H1 (cell line): Measurements from ENCODE around the gene PHC2. TPM values are rescaled to one million over a fixed set of nuclear protein-coding genes. Genes with fewer than 3 reads are reported as not detected.

Experiments used
- CTCF ChIA-PET: fragments of 300-600 bp; sonication (Branson Sonifier 250); formaldehyde crosslinking; loops from one replicate; lab custom pipeline; 2021; ENCODE audit not compliant: partially characterized antibody; lab: Charles Lee
- POLR2A ChIA-PET: fragments of 300-600 bp; sonication (Branson Sonifier 250); formaldehyde crosslinking; loops from one replicate; lab custom pipeline; 2021; ENCODE audit warnings: inconsistent platforms; ENCODE audit not compliant: partially characterized antibody; lab: Charles Lee
- DNase-seq, 2 experiments: peaks; one replicate each; pipeline versions ENCODE4 v3.0.0 to v3.0.0-alpha.2; 2010 to 2022; ENCODE audit warnings: low spot score in 2 of 2, low read depth in 1 of 2, mixed read lengths in 1 of 2
- FAIRE-seq: peaks from 2 replicates; lab custom pipeline; 2011; peaks lifted over from hg19 to GRCh38; lab: Jason Lieb, UNC
- H2AFZ ChIP-seq: 2 replicates; pipeline ENCODE4 v1.8.1; 2012; ENCODE audit warnings: low read length, inconsistent platforms
- H2AK5ac ChIP-seq: 2 replicates; pipeline ENCODE4 v1.6.1; 2013; ENCODE audit warnings: low read depth, low read length
- H2BK120ac ChIP-seq: replicated peaks from 2 replicates; pipeline ENCODE3; 2013; ENCODE audit warnings: low read depth, low read length, inconsistent platforms
- H2BK12ac ChIP-seq: 2 replicates; pipeline ENCODE4 v1.6.1; 2013; ENCODE audit warnings: low read depth, low read length
- H2BK15ac ChIP-seq: 2 replicates; pipeline ENCODE4 v1.6.1; 2013; ENCODE audit warnings: low read length
- H2BK20ac ChIP-seq: 2 replicates; pipeline ENCODE4 v1.6.1; 2013; ENCODE audit warnings: low read length
- H2BK5ac ChIP-seq: 2 replicates; pipeline ENCODE4 v1.6.1; 2013; ENCODE audit warnings: low read depth, low read length
- H3K14ac ChIP-seq: 2 replicates; pipeline ENCODE4 v1.6.1; 2013; ENCODE audit warnings: inconsistent platforms; ENCODE audit not compliant: insufficient read length
- H3K18ac ChIP-seq: 2 replicates; pipeline ENCODE4 v1.6.1; 2013; ENCODE audit warnings: low read length; ENCODE audit errors: extremely low read depth
- H3K23ac ChIP-seq: 2 replicates; pipeline ENCODE4 v1.6.1; 2013; ENCODE audit warnings: inconsistent platforms; ENCODE audit not compliant: insufficient read length
- H3K23me2 ChIP-seq: 2 replicates; pipeline ENCODE4 v1.6.1; 2013; ENCODE audit warnings: low read depth, low read length
- H3K27ac ChIP-seq: 2 replicates; pipeline ENCODE4 v1.6.1; 2011; ENCODE audit warnings: low read depth, low read length, inconsistent platforms
- H3K27me3 ChIP-seq, 4 experiments: replicated peaks in 1 of 4; 1 replicate in 1 of 4; 2 replicates in 3 of 4; pipeline versions ENCODE4 v1.6.1 to v1.8.1; 2011 to 2013; ENCODE audit warnings: low read length in 3 of 4, mild to moderate bottlenecking in 3 of 4, inconsistent platforms in 2 of 4, mixed read lengths in 2 of 4, moderate library complexity in 1 of 4; ENCODE audit not compliant: control insufficient read depth in 3 of 4, insufficient read depth in 3 of 4; ENCODE audit errors: extremely low read depth in 1 of 4
- H3K36me3 ChIP-seq, 4 experiments: 2 replicates each; pipeline versions ENCODE4 v1.6.1 to v1.8.1; 2011 to 2013; ENCODE audit warnings: mild to moderate bottlenecking in 4 of 4, low read length in 3 of 4, moderate library complexity in 2 of 4, control low read depth in 1 of 4, inconsistent platforms in 1 of 4; ENCODE audit not compliant: insufficient read depth in 4 of 4, control insufficient read depth in 2 of 4
- H3K4ac ChIP-seq: replicated peaks from 2 replicates; pipeline ENCODE3; 2013; ENCODE audit warnings: low read length, low read depth, mixed read lengths, inconsistent platforms; ENCODE audit not compliant: insufficient read length
- H3K4me1 ChIP-seq, 4 experiments: replicated peaks in 1 of 4; 1 replicate in 1 of 4; 2 replicates in 3 of 4; pipeline versions ENCODE4 v1.6.1 to v1.8.1; 2011 to 2013; ENCODE audit warnings: low read length in 3 of 4, inconsistent platforms in 2 of 4, mixed read lengths in 1 of 4; ENCODE audit not compliant: insufficient read depth in 4 of 4, control insufficient read depth in 3 of 4
- H3K4me2 ChIP-seq, 2 experiments: 2 replicates each; pipeline versions ENCODE4 v1.6.1 to v1.8.1; 2011 to 2013; ENCODE audit warnings: low read depth in 2 of 2, low read length in 2 of 2, control low read depth in 1 of 2, inconsistent platforms in 1 of 2, mild to moderate bottlenecking in 1 of 2; ENCODE audit not compliant: insufficient read depth in 1 of 2
- H3K4me3 ChIP-seq, 4 experiments: fragments of 200-600, 300-600 bp in 1 of 4; sonication (generic), shearing (Covaris generic), sonication (Bioruptor Twin) in 1 of 4; 2 replicates each; pipeline versions ENCODE4 v1.5.1 to v1.8.1; 2011 to 2016; ENCODE audit warnings: low read length in 4 of 4, low read depth in 3 of 4, control low read depth in 2 of 4, inconsistent platforms in 2 of 4, mild to moderate bottlenecking in 2 of 4, mixed read lengths in 1 of 4, moderate library complexity in 1 of 4; ENCODE audit not compliant: insufficient read depth in 2 of 4; ENCODE audit errors: extremely low read depth in 1 of 4
- H3K56ac ChIP-seq: replicated peaks from 2 replicates; pipeline ENCODE3; 2013; ENCODE audit warnings: low read depth, mild to moderate bottlenecking, mixed read lengths, low read length, inconsistent platforms; ENCODE audit not compliant: insufficient read length
- H3K79me1 ChIP-seq: 2 replicates; pipeline ENCODE4 v1.6.1; 2013; ENCODE audit warnings: low read depth, low read length, control low read depth
- H3K79me2 ChIP-seq, 2 experiments: 2 replicates each; pipeline versions ENCODE4 v1.6.1 to v1.8.1; 2012 to 2013; ENCODE audit warnings: low read length in 2 of 2, mild to moderate bottlenecking in 2 of 2, inconsistent platforms in 1 of 2; ENCODE audit not compliant: insufficient read depth in 2 of 2, control insufficient read depth in 1 of 2
- H3K9ac ChIP-seq, 4 experiments: replicated peaks in 1 of 4; 1 replicate in 1 of 4; 2 replicates in 3 of 4; pipeline versions ENCODE4 v1.6.1 to v1.8.1; 2011 to 2013; ENCODE audit warnings: low read depth in 3 of 4, low read length in 3 of 4, control low read depth in 2 of 4, mild to moderate bottlenecking in 2 of 4, moderate library complexity in 2 of 4, inconsistent platforms in 1 of 4; ENCODE audit errors: extremely low read depth in 1 of 4
- H3K9me3 ChIP-seq, 2 experiments: 2 replicates each; pipeline versions ENCODE4 v1.6.1 to v1.8.1; 2012 to 2013; ENCODE audit warnings: mild to moderate bottlenecking in 2 of 2, moderate library complexity in 2 of 2, control low read depth in 1 of 2, inconsistent platforms in 1 of 2, low read depth in 1 of 2, low read length in 1 of 2, mixed read lengths in 1 of 2; ENCODE audit not compliant: insufficient read depth in 2 of 2
- H4K20me1 ChIP-seq, 2 experiments: replicated peaks in 1 of 2; 2 replicates each; pipeline versions ENCODE3 to v1.8.1; 2011 to 2013; ENCODE audit warnings: inconsistent platforms in 2 of 2, low read length in 2 of 2, mild to moderate bottlenecking in 1 of 2; ENCODE audit not compliant: insufficient read depth in 2 of 2, control insufficient read depth in 1 of 2
- H4K5ac ChIP-seq: 2 replicates; pipeline ENCODE4 v1.6.1; 2013; ENCODE audit warnings: low read length, low read depth, mixed read lengths, inconsistent platforms; ENCODE audit not compliant: insufficient read length
- H4K8ac ChIP-seq: 2 replicates; pipeline ENCODE4 v1.8.0; 2013; ENCODE audit warnings: mild to moderate bottlenecking, moderate library complexity, low read length, inconsistent platforms; ENCODE audit not compliant: insufficient read depth; ENCODE audit errors: extremely low read depth
- H4K91ac ChIP-seq: replicated peaks from 2 replicates; pipeline ENCODE3; 2013; ENCODE audit warnings: low read length, mixed read lengths, inconsistent platforms; ENCODE audit not compliant: insufficient read length
- CBX5 ChIP-seq: fragments of 300-800, 300-1000 bp; sonication (generic); IDR thresholded peaks from 2 replicates; pipeline ENCODE4 v1.7.1; 2016; ENCODE audit warnings: antibody characterized with exemption, low read length, low read depth
- CREB1 ChIP-seq: IDR thresholded peaks from 2 replicates; pipeline ENCODE4 v1.6.1; 2012; ENCODE audit warnings: inconsistent platforms
- E2F6 ChIP-seq: IDR thresholded peaks from 2 replicates; pipeline ENCODE4 v1.6.1; 2012; ENCODE audit warnings: inconsistent platforms
- EZH2 ChIP-seq: fragments of 200-600 bp; sonication (generic); IDR thresholded peaks from 2 replicates; pipeline ENCODE4 v1.7.1; 2012; ENCODE audit warnings: low read depth, mild to moderate bottlenecking, moderate library complexity, low read length, inconsistent platforms; ENCODE audit not compliant: severe bottlenecking
- HDAC2 ChIP-seq, 2 experiments: fragments of 300-600 bp in 1 of 2; sonication (generic) in 1 of 2; IDR thresholded peaks; 2 replicates each; pipeline ENCODE4 v1.6.1; 2011 to 2012; ENCODE audit warnings: low read depth in 2 of 2, low read length in 2 of 2, mild to moderate bottlenecking in 2 of 2, moderate library complexity in 2 of 2, borderline replicate concordance in 1 of 2, inconsistent platforms in 1 of 2
- JUND ChIP-seq: IDR thresholded peaks from 2 replicates; pipeline ENCODE4 v1.6.1; 2011; ENCODE audit warnings: mild to moderate bottlenecking, improper control_type of control experiment, low read length
- NRF1 ChIP-seq: IDR thresholded peaks from 2 replicates; pipeline ENCODE4 v1.6.1; 2011; ENCODE audit warnings: mild to moderate bottlenecking, low read depth, low read length, improper control_type of control experiment
- PHF8 ChIP-seq: fragments of 200-600 bp; sonication (generic); conservative IDR thresholded peaks from 2 replicates; pipeline ENCODE4 v1.7.1; 2012; ENCODE audit warnings: low read depth, mild to moderate bottlenecking, inconsistent platforms, low read length, moderate library complexity
- RNF2 ChIP-seq: fragments of 200-900, 300-1000 bp; sonication (generic); IDR thresholded peaks from 2 replicates; pipeline ENCODE4 v1.7.1; 2016; ENCODE audit warnings: borderline replicate concordance, low read depth, mild to moderate bottlenecking, antibody characterized with exemption, low read length; ENCODE audit not compliant: poor library complexity, severe bottlenecking; ENCODE audit errors: missing control alignments
- RXRA ChIP-seq: IDR thresholded peaks from 2 replicates; pipeline ENCODE4 v1.6.1; 2011; ENCODE audit warnings: low read depth, mild to moderate bottlenecking, low read length, moderate library complexity; ENCODE audit not compliant: insufficient read depth
- SP4 ChIP-seq: IDR thresholded peaks from 2 replicates; pipeline ENCODE4 v1.6.1; 2012; ENCODE audit warnings: low read length, inconsistent platforms
- TBP ChIP-seq: IDR thresholded peaks from 2 replicates; pipeline ENCODE4 v1.6.1; 2011; ENCODE audit warnings: low read depth, low read length, improper control_type of control experiment
- TEAD4 ChIP-seq: IDR thresholded peaks from 2 replicates; pipeline ENCODE4 v1.6.1; 2012; ENCODE audit warnings: low read depth, low read length, inconsistent platforms, mixed read lengths
- WGBS, 2 experiments: shearing (Covaris generic) in 1 of 2; methylation state at CpG; one replicate each; pipeline versions ENCODE4 v1.1.6 to v1.1.7; 2013 to 2015; ENCODE audit warnings: low lambda C conversion rate in 2 of 2, mixed read lengths in 2 of 2, inconsistent platforms in 1 of 2, low coverage in 1 of 2, missing lambda C conversion rate in 1 of 2; ENCODE audit not compliant: insufficient replicate concordance in 2 of 2, insufficient coverage in 1 of 2, insufficient read length in 1 of 2; ENCODE audit errors: extremely low coverage in 1 of 2, missing lambda C conversion rate in 1 of 2; 5-methylcytosine and 5-hydroxymethylcytosine counted together
- polyA plus RNA-seq, 7 experiments: library from polyadenylated mRNA; depleted of rRNA in 3 of 7; stranded (reverse) in 5 of 7; unstranded in 2 of 7; fragments of >200 nt in 5 of 7; fragments of 200-250 nt in 2 of 7; gene quantifications; 1 replicate in 5 of 7; 2 replicates in 1 of 7; 4 replicates in 1 of 7; pipeline versions ENCODE4 v1.2.1 to v1.2.3, GENCODE V29; 2011 to 2013; ENCODE audit warnings: missing spikeins in 2 of 7, mixed read lengths in 2 of 7
- total RNA-seq: library from RNA; stranded (reverse); fragmentation: NEBNext Ultra II Directional; extraction: Animal tissue kit (Norgen Biotek cat#: 25700); gene quantifications from 2 replicates; pipeline ENCODE4 v1.2.1, GENCODE V29; 2021

Gene PHC2
- total and polyA plus RNA-seq, 2 of the 8 experiments (the other 6 are each of a cell fraction or from before 2014, with no cell fraction given): 5.6 to 14.2 TPM

DNA sequence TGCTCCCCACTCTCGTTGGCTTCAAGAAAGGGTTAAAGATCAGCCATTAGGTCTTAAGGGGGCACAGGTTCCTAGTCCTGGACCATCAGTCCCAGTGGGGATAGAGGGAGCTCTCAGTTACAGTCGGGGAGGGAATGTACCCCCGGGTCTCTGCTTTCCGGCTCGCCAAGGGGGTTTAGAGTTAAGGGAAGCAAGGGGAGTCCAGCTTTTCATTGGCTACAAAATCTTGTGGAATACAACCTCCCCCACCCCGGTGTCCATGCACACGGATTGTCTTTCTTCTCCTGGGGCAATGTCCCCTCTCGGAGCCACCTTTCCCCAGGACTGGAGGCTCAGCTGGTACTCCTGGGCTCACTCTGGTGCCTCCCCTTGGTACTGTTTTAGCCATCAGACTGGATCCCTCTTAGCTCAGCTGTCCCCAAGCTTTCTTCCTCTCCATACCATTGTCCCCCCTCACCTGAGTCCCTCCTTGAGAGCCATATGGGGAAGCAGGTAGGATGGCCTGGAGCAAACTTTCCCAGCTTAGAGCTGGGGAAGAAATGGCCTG, 110.2 kb downstream of the PHC2 start, which contains the start of gene A3GALT2:
A3GALT2 (minus strand) TSS at position 480 of the 547 bp plus-strand sequence; CDS start at position 480, 0 bp downstream.
- Histone ChIP-seq H3K23ac (no peak within 1 kb of the TSS), H4K8ac (no peak within 1 kb of the TSS; the same call in 1 of the 2 replicates), H3K23me2 (no peaks in the 10 kb centered on the region), H2BK5ac (no peak within 1 kb of the TSS), H3K56ac (no peak within 1 kb of the TSS), H2AK5ac (no peak within 1 kb of the TSS), H3K36me3 (peaks cover 0 to 5% (median 0%) of the 10 kb centered on the region in 4 experiments; a peak in 1 of 8 replicates), H3K9me3 (no peaks in the 10 kb centered on the region), H3K4me3 (no peak within 1 kb of the TSS), H3K4me1 (no peaks in the 10 kb centered on the region), H2BK120ac (no peak within 1 kb of the TSS), H3K27ac (no peak within 1 kb of the TSS), H4K5ac (no peak within 1 kb of the TSS), H4K20me1 (peaks cover 0 to 2% of the 10 kb centered on the region in 2 experiments), H3K4me2 (no peak within 1 kb of the TSS), H2AFZ (no peak within 1 kb of the TSS), H3K14ac (no peak within 1 kb of the TSS), H2BK20ac (no peak within 1 kb of the TSS), H3K79me2 (no peaks in the 10 kb centered on the region), H4K91ac (no peak within 1 kb of the TSS), H2BK12ac (no peak within 1 kb of the TSS), H2BK15ac (no peak within 1 kb of the TSS), H3K79me1 (no peaks in the 10 kb centered on the region), H3K4ac (no peak within 1 kb of the TSS), H3K27me3 (no peaks in the 10 kb centered on the region), H3K18ac (no peak within 1 kb of the TSS), H3K9ac (no peak within 1 kb of the TSS)
- CTCF ChIA-PET: interaction anchor here (0.7 to 3.9 kb wide), 15 partner anchors 9 to 1145 kb away, joined by 3 to 32 read pairs (median 4); no protein-coding TSS in a partner anchor
- FAIRE-seq (no peak), DNase-seq (no peak)
- WGBS, 2 experiments: 90% methylated on average over 8 of the region's 8 CpGs; no CpG with 5 or more reads in 1 of the 2 experiments
- POLR2A ChIA-PET: no interaction called here
- no peak for TF ChIP-seq E2F6
- TF ChIP-seq TEAD4: no peak
- no peak for TF ChIP-seq PHF8
- no peak for TF ChIP-seq CREB1
- TF ChIP-seq NRF1: no peak
- TF ChIP-seq JUND: no peak
- TF ChIP-seq TBP: no peak
- no peak for TF ChIP-seq EZH2
- no peak for TF ChIP-seq SP4
- TF ChIP-seq HDAC2 (IDR thresholded peaks at IDR 0.05; ENCODE audit: borderline replicate concordance in 1 of 2, low read depth in 2 of 2, low read length in 2 of 2): no peak
- TF ChIP-seq RXRA: no peak
- TF ChIP-seq CBX5: no peak
- no peak for TF ChIP-seq RNF2
